Panc1 (cell line): ENCODE data around the gene LTB.

Experiments used
- POLR2AphosphoS5 ChIP-seq: IDR thresholded peaks from 2 replicates; pipeline ENCODE4 v1.6.1; 2012; ENCODE audit warnings: mild to moderate bottlenecking, low read depth, low read length, moderate library complexity
- REST ChIP-seq, 2 experiments: IDR thresholded peaks; 2 replicates each; pipeline ENCODE4 v1.6.1; 2011 to 2012; ENCODE audit warnings: low read depth in 2 of 2, control low read depth in 1 of 2, low read length in 1 of 2, mild to moderate bottlenecking in 1 of 2, moderate library complexity in 1 of 2; ENCODE audit not compliant: insufficient read depth in 1 of 2
- SIN3A ChIP-seq: IDR thresholded peaks from 2 replicates; pipeline ENCODE4 v1.6.1; 2012; ENCODE audit warnings: low read depth, mild to moderate bottlenecking, low read length, moderate library complexity, borderline replicate concordance; ENCODE audit not compliant: insufficient read depth
- TF ChIP-seq, protein P1 (sequence below): fragments of 450-650 bp; IDR thresholded peaks from 2 replicates; pipeline ENCODE4 v1.5.1; 2017; ENCODE audit warnings: mild to moderate bottlenecking

DNA sequence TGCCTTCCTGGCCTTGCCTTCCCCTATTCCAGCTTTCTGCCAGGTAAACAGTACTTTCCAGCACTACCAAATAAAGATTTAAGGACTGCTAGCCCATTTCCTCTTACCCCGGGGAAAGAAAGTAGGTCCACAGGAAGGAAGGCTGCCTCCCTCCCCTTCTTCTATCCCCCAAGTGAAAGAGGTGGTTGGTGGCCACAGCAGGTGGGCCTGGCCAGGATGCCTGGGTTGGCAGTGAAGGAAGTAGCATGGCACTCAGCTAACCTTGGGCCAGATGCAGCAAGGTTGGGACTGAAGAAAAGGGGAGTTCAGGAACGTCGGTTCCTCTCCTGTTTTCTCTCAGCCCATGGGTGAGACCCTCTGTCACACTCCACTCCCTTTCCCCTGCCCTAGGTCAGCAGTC lies 25.9 kb downstream of the LTB start:
- TF ChIP-seq, protein P1, sequence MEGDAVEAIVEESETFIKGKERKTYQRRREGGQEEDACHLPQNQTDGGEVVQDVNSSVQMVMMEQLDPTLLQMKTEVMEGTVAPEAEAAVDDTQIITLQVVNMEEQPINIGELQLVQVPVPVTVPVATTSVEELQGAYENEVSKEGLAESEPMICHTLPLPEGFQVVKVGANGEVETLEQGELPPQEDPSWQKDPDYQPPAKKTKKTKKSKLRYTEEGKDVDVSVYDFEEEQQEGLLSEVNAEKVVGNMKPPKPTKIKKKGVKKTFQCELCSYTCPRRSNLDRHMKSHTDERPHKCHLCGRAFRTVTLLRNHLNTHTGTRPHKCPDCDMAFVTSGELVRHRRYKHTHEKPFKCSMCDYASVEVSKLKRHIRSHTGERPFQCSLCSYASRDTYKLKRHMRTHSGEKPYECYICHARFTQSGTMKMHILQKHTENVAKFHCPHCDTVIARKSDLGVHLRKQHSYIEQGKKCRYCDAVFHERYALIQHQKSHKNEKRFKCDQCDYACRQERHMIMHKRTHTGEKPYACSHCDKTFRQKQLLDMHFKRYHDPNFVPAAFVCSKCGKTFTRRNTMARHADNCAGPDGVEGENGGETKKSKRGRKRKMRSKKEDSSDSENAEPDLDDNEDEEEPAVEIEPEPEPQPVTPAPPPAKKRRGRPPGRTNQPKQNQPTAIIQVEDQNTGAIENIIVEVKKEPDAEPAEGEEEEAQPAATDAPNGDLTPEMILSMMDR, result no peak
- TF ChIP-seq POLR2AphosphoS5 (no peak), REST (IDR thresholded peaks at IDR 0.05; ENCODE audit: insufficient read depth in 1 of 2, low read depth in 2 of 2, low read length in 1 of 2) (no peak), SIN3A (no peak)
